MM.1S (cell line): Measurements from ENCODE around the gene PER1.

Source experiments
- DNase-seq: peaks from one replicate; pipeline ENCODE4 v3.0.0-alpha.2; 2015
- H2AFZ ChIP-seq: fragments of 300-600 bp; sonication (generic); 2 replicates; pipeline ENCODE4 v1.6.0; 2016; ENCODE audit warnings: antibody characterized with exemption, low read length
- H3F3A ChIP-seq: fragments of 300-600 bp; sonication (generic); 2 replicates; pipeline ENCODE4 v1.6.1; 2016; ENCODE audit warnings: mild to moderate bottlenecking, antibody characterized with exemption, low read length, moderate library complexity, mixed read lengths; ENCODE audit not compliant: insufficient read depth
- H3K27ac ChIP-seq: fragments of 300-600 bp; sonication (generic); 2 replicates; pipeline ENCODE4 v1.5.1; 2016; ENCODE audit warnings: mild to moderate bottlenecking, low read length
- H3K27me3 ChIP-seq: fragments of 300-600 bp; sonication (generic); replicated peaks from 2 replicates; pipeline ENCODE4 v1.6.0; 2016; ENCODE audit warnings: low read length; ENCODE audit not compliant: insufficient read depth
- H3K36me3 ChIP-seq: fragments of 300-600 bp; sonication (generic); replicated peaks from 2 replicates; pipeline ENCODE4 v1.6.1; 2016; ENCODE audit warnings: mild to moderate bottlenecking, low read length, mixed read lengths; ENCODE audit not compliant: insufficient read depth
- H3K4me1 ChIP-seq: fragments of 300-600 bp; sonication (generic); 2 replicates; pipeline ENCODE4 v1.6.1; 2016; ENCODE audit warnings: low read length, mixed read lengths
- H3K4me2 ChIP-seq: fragments of 300-600 bp; sonication (generic); 2 replicates; pipeline ENCODE4 v1.6.0; 2016; ENCODE audit warnings: low read depth, low read length
- H3K4me3 ChIP-seq: fragments of 300-600 bp; sonication (generic); 2 replicates; pipeline ENCODE4 v1.5.1; 2016; ENCODE audit warnings: low read length, mixed read lengths
- H3K79me2 ChIP-seq: fragments of 300-600 bp; sonication (generic); 2 replicates; pipeline ENCODE4 v1.6.1; 2016; ENCODE audit warnings: mixed run types, low read length, mixed read lengths
- H3K9ac ChIP-seq: fragments of 300-600 bp; sonication (generic); 2 replicates; pipeline ENCODE4 v1.6.1; 2016; ENCODE audit warnings: low read length, mixed read lengths
- H3K9me2 ChIP-seq: fragments of 300-600 bp; sonication (generic); replicated peaks from 2 replicates; pipeline ENCODE4 v1.6.1; 2016; ENCODE audit warnings: mild to moderate bottlenecking, low read length, mixed read lengths; ENCODE audit not compliant: insufficient read depth
- H3K9me3 ChIP-seq: fragments of 300-600 bp; sonication (generic); replicated peaks from 2 replicates; pipeline ENCODE4 v1.6.1; 2016; ENCODE audit warnings: mild to moderate bottlenecking, low read length, mixed read lengths; ENCODE audit not compliant: insufficient read depth
- H4K20me1 ChIP-seq: fragments of 300-600 bp; sonication (generic); 2 replicates; pipeline ENCODE4 v1.6.1; 2016; ENCODE audit warnings: mild to moderate bottlenecking, low read length, moderate library complexity, mixed read lengths; ENCODE audit not compliant: insufficient read depth
- CTCF ChIP-seq: fragments of 300-600 bp; sonication (generic); IDR thresholded peaks from 2 replicates; pipeline ENCODE4 v1.5.1; 2016; ENCODE audit warnings: antibody characterized with exemption, low read length, mixed read lengths
- EZH2 ChIP-seq: fragments of 300-600 bp; sonication (generic); optimal IDR thresholded peaks from 2 replicates; pipeline ENCODE3; 2017; ENCODE audit warnings: low read depth, mild to moderate bottlenecking, antibody characterized with exemption, low read length, mixed read lengths
- EZH2phosphoT487 ChIP-seq: fragments of 300-600 bp; sonication (generic); IDR thresholded peaks from 2 replicates; pipeline ENCODE4 v1.6.1; 2018; ENCODE audit warnings: antibody characterized with exemption, low read length

PER1 gene

GRCh38 chr17:8096541-8096940, 55.7 kb downstream of the PER1 start:
- Histone ChIP-seq H3F3A (no peaks in the 10 kb centered on the region), H2AFZ (no peak overlapping the region), H3K79me2 (no peaks in the 10 kb centered on the region), H3K4me1 (no peaks in the 10 kb centered on the region), H3K9ac (no peak overlapping the region), H3K27ac (no peak overlapping the region), H3K4me3 (no peak overlapping the region), H3K36me3 (no peaks in the 10 kb centered on the region), H3K9me2 (no peaks in the 10 kb centered on the region), H3K9me3 (no peaks in the 10 kb centered on the region), H4K20me1 (no peaks in the 10 kb centered on the region), H3K27me3 (peaks cover 56% of the 10 kb centered on the region), H3K4me2 (no peak overlapping the region)
- no peak for TF ChIP-seq EZH2
- no peak for TF ChIP-seq CTCF
- TF ChIP-seq EZH2phosphoT487, result no peak
- no peak for DNase-seq

- TF ChIP-seq EZH2, result no peak
- no peak for TF ChIP-seq EZH2phosphoT487
- no peak for TF ChIP-seq CTCF
- H3K27me3 ChIP-seq, result peaks cover 67% of the 10 kb centered on the region
- no peak overlapping the region for H2AFZ ChIP-seq
- no peak overlapping the region for H3K9ac ChIP-seq
- no peaks in the 10 kb centered on the region for H3K4me1 ChIP-seq
- no peak overlapping the region for H3K27ac ChIP-seq
- H3K4me3 ChIP-seq, result no peak overlapping the region
- H3K79me2 ChIP-seq, result no peaks in the 10 kb centered on the region
- no peak for DNase-seq
- no peaks in the 10 kb centered on the region for H3K9me2 ChIP-seq
- H3K36me3 ChIP-seq, result no peaks in the 10 kb centered on the region
- H3F3A ChIP-seq, result no peaks in the 10 kb centered on the region
- H4K20me1 ChIP-seq, result no peaks in the 10 kb centered on the region
- no peaks in the 10 kb centered on the region for H3K9me3 ChIP-seq
- H3K4me2 ChIP-seq, result no peak overlapping the region
Observed at GRCh38 chr17:8095361-8095760, 56.8 kb downstream of the PER1 start.

- no peak for TF ChIP-seq EZH2
- TF ChIP-seq EZH2phosphoT487, result no peak
- TF ChIP-seq CTCF, result no peak
- no peak overlapping the region for H3K4me3 ChIP-seq
- no peak overlapping the region for H2AFZ ChIP-seq
- H3K4me2 ChIP-seq, result no peak overlapping the region
- H3K36me3 ChIP-seq, result no peaks in the 10 kb centered on the region
- no peaks in the 10 kb centered on the region for H3F3A ChIP-seq
- no peaks in the 10 kb centered on the region for H3K79me2 ChIP-seq
- no peaks in the 10 kb centered on the region for H3K9me3 ChIP-seq
- no peak overlapping the region for H3K9ac ChIP-seq
- no peaks in the 10 kb centered on the region for H3K9me2 ChIP-seq
- peaks cover 95% of the 10 kb centered on the region for H3K27me3 ChIP-seq
- H4K20me1 ChIP-seq, result no peaks in the 10 kb centered on the region
- H3K4me1 ChIP-seq, result no peaks in the 10 kb centered on the region
- DNase-seq, result no peak
- no peak overlapping the region for H3K27ac ChIP-seq
Observed at GRCh38 chr17:8091033-8091687, 61.0 kb downstream of the PER1 start.
